ENCODE measurements around the gene CAPN5.

The CAPN5 gene

GRCh38 chr11:77108436-77108835 is 41.7 kb downstream of the CAPN5 start:
- TF ChIP-seq CTCF (IDR thresholded peaks at IDR 0.05; ENCODE audit: low read depth, low read length) = no peak
- no peak overlapping the region for H3K4me3 ChIP-seq (ENCODE audit: low read depth, low read length)
- in situ Hi-C loops (cut with HindIII; ENCODE audit: low sequenced_read_pairs) = no loop called here
- no peak for DNase-seq (ENCODE audit: low read depth, low spot score)

GRCh38 chr11:77109236-77110019 is 42.7 kb downstream of the CAPN5 start:
- peak; percentile 39 for DNase-seq (ENCODE audit: low read depth, low spot score)
- no peak overlapping the region for H3K4me3 ChIP-seq (ENCODE audit: low read depth, low read length)
- no peak for TF ChIP-seq CTCF (IDR thresholded peaks at IDR 0.05; ENCODE audit: low read depth, low read length)
- in situ Hi-C loops (cut with HindIII; ENCODE audit: low sequenced_read_pairs) = no loop called here

GRCh38 chr11:77110836-77111235 is 44.1 kb downstream of the CAPN5 start:
- DNase-seq (ENCODE audit: low read depth, low spot score) = no peak
- no peak for TF ChIP-seq CTCF (IDR thresholded peaks at IDR 0.05; ENCODE audit: low read depth, low read length)
- in situ Hi-C loops (cut with HindIII; ENCODE audit: low sequenced_read_pairs) = no loop called here
- H3K4me3 ChIP-seq (ENCODE audit: low read depth, low read length) = no peak overlapping the region

GRCh38 chr11:77111277-77111676 is 44.5 kb downstream of the CAPN5 start:
- TF ChIP-seq CTCF (IDR thresholded peaks at IDR 0.05; ENCODE audit: low read depth, low read length) = no peak
- no peak for DNase-seq (ENCODE audit: low read depth, low spot score)
- in situ Hi-C loops (cut with HindIII; ENCODE audit: low sequenced_read_pairs) = no loop called here
- H3K4me3 ChIP-seq (ENCODE audit: low read depth, low read length) = no peak overlapping the region

- no peak overlapping the region for H3K4me3 ChIP-seq (ENCODE audit: low read depth, low read length)
- no peak for DNase-seq (ENCODE audit: low read depth, low spot score)
- in situ Hi-C loops (cut with HindIII; ENCODE audit: low sequenced_read_pairs) = no loop called here
- TF ChIP-seq CTCF (IDR thresholded peaks at IDR 0.05; ENCODE audit: low read depth, low read length) = no peak
These were observed 45.2 kb downstream of the CAPN5 start for GRCh38 chr11:77111946-77112345.

GRCh38 chr11:77112641-77113381 is 46.0 kb downstream of the CAPN5 start:
- TF ChIP-seq CTCF (IDR thresholded peaks at IDR 0.05; ENCODE audit: low read depth, low read length) = no peak
- DNase-seq (ENCODE audit: low read depth, low spot score) = no peak
- no peak overlapping the region for H3K4me3 ChIP-seq (ENCODE audit: low read depth, low read length)
- in situ Hi-C loops (cut with HindIII; ENCODE audit: low sequenced_read_pairs) = no loop called here

Data from astrocyte of the spinal cord (primary cell).